NCI-H1930 (cell line): ENCODE results near the gene CLUH.

Source experiments
- DNase-seq, 2 experiments: peaks; one replicate each; lab custom pipeline; 2025; lab: John Stamatoyannopoulos, UW

Gene CLUH

GRCh38 chr17:2718150-2718938 is 6.8 kb upstream of the CLUH start:
- no peak for DNase-seq

- DNase-seq: no peak
Measured at GRCh38 chr17:2716649-2717048, 5.1 kb upstream of the CLUH start.

GRCh38 chr17:2713881-2714280 is 2.3 kb upstream of the CLUH start:
- DNase-seq: no peak

- no peak for DNase-seq
Measured at GRCh38 chr17:2712300-2713043, 908 bp upstream of the CLUH start.

- no peak for DNase-seq
Measured at GRCh38 chr17:2710803-2711607, 559 bp downstream of the CLUH start.

- no peak for DNase-seq
Measured at GRCh38 chr17:2710071-2710802, 1.3 kb downstream of the CLUH start.

GRCh38 chr17:2709183-2709661 is 2.3 kb downstream of the CLUH start:
- DNase-seq: no peak

GRCh38 chr17:2708585-2709182 is 2.9 kb downstream of the CLUH start:
- no peak for DNase-seq

- no peak for DNase-seq
Measured at GRCh38 chr17:2707721-2708584, 3.6 kb downstream of the CLUH start.

GRCh38 chr17:2706911-2707510 is 4.6 kb downstream of the CLUH start:
- no peak for DNase-seq

GRCh38 chr17:2705888-2706795 is 5.4 kb downstream of the CLUH start:
- no peak for DNase-seq

- DNase-seq: no peak
Measured at GRCh38 chr17:2705263-2705662, 6.3 kb downstream of the CLUH start.

- DNase-seq: no peak
Measured at GRCh38 chr17:2704890-2705248, 6.7 kb downstream of the CLUH start.

GRCh38 chr17:2704031-2704889 is 7.3 kb downstream of the CLUH start:
- no peak for DNase-seq

- no peak for DNase-seq
Measured at GRCh38 chr17:2703606-2704005, 8.0 kb downstream of the CLUH start.

GRCh38 chr17:2703181-2703580 is 8.4 kb downstream of the CLUH start:
- no peak for DNase-seq

- no peak for DNase-seq
Measured at GRCh38 chr17:2701996-2702741, 9.4 kb downstream of the CLUH start.
